ENCODE measurements around the gene CLCF1.

The CLCF1 gene

DNA sequence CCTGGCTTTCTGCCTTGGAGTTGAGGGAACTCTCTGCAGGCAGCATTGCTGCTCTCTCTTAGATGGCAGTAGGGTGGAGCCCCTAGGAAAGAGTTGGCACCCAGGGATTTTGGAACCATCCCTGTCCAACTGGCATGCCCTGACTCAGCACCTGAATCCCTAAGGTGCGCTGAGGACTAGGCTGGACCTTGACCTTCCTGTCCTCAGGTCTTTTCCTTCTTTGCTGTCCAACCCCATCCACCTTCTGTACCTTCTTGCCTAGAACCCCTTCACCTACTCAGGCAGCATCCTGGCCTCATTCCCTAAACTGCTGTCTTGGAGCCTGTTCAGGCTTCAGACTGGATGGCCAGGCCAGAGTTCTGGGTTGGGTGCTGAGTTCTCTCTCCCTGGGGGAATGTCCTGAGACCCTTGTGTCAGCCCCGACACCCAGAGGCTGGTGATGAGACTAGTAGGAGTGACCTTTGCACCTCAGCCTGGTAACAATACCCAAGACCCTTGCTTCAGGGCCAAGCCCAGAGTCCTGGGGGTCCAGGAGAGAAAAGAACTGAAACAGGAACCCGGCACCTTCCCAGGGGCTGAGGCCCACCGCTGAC is 17.5 kb downstream of the CLCF1 start:
- no peak for DNase-seq

DNA sequence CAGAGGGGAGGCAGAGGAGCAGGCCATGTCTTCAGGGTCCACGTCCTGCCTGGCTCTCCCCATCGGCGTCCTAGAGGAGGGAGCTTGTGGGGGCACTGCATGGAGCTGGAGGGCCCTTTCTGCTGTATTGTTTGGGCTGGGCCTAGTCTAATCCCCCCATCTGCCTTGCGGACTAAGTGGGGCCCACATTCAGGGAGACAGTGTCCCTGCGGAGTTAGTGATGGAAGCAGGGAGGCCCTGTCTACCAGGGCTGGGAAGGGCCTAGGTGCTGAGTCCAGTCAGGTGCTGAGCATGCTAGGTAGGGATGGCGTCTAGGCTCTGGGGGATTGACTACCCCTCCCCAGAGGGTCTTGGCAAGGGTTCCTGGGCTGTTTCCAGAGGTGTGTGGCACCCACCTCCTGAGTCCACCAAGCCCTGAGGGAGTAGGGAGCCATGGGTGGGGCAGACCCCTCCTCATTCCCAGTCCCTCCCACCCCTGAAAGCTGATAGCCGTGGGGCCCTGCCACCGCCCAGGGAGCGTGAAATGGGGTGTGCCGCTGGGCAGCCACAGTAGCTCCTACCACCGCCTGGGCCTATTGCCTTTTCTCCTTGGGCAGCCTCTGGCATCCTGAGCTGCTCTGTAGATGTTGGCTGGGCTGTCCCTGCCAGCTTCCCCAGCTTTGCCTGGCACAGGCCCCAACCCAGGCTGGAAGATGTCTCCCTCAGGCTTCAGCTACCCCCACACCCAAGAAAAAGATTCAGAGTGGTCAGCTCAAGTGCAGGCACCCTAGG is 18.2 kb downstream of the CLCF1 start:
- DNase-seq, result no peak

DNA sequence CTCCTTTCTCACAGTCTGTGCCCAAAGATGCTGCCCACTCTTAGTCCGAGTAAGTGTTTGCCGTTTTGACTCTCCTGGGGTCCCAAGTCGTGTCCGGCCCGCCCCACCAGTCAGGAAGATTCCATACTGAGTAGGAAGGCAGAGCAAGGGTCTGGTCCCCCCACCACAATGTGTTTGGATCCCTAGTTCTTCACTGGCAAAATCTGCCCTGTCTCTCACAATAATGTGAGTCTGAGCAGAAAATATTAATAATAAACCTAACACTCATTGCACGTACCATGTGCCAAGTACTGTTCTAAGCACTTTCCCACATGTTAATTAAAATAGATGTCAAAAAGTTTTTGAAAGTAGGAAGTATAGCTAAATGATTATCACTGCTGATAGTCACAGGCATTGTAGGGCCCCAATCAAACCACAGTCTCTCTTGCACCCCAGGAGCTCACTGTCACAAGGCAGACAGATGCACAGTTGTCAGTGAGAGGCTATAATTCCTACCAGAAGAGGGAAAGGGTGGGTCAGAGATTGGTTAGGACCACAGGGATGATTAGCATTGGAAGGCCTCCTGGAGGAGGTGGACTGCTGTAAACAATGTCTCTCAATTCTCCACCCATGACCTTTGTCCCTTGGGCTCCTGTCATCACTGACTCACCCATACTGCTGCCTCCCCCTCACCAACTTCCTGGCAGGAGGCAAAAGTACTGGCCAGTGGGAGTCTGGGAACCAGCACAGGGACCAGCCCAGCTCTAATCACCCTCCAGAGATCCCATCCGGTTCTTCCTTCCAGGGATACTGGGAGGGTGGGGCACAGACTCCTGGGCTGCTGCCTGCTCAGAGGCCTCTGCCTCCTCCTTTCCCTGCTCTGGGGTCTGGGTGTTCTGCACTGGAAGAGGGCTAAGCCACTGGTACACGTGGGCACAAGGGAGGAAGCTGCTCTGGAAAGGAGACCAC is 19.0 kb downstream of the CLCF1 start:
- no peak for DNase-seq

DNA sequence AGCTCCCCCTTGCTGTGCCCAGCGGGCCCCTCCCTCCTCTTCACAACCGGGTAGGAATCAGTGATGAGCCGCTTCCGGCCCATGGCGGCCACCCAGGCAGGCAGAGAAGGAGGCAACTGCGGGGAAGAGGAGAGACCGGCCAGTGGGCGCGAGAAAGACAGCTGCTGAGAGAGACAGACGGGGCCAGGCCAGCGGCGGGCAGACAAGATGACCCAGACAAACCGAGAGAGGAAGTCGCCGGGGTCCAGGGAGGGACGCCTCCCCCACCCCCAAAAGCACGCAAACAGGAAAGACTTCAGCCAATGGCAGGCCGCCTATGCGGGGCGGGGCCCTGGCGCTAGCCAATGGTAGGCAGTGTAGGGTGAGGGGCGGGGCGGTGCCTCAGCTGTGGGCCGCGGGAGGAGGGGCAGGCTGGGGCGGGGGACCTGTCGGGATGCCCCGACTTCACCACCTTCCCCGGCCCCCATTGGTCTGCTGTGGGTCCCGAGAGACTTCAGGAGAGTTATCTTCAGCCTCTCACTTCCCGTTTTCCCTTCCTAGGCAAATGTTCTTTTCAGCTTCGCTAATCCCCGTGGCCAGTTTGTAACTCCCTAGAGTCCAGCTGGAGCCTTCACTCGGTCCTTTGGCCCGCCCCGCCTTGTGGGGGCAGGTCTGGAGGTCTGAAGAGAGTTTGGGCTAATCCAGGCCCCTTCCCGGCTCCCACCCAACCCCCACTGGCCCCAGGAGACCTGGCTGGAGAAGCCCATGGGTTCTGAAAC is 19.9 kb downstream of the CLCF1 start, which contains the start of gene POLD4:
POLD4 (minus strand) TSS at position 230 of the 758 bp plus-strand sequence; CDS start at position 83, 147 bp downstream.
- peak; percentile 92 for DNase-seq

GRCh38 chr11:67352546-67353316 is 20.7 kb downstream of the CLCF1 start:
- DNase-seq, result no peak

- peak; percentile 53 for DNase-seq
Measured at GRCh38 chr11:67351275-67352005, 22.0 kb downstream of the CLCF1 start.

GRCh38 chr11:67349928-67350465 is 23.4 kb downstream of the CLCF1 start:
- no peak for DNase-seq

DNA sequence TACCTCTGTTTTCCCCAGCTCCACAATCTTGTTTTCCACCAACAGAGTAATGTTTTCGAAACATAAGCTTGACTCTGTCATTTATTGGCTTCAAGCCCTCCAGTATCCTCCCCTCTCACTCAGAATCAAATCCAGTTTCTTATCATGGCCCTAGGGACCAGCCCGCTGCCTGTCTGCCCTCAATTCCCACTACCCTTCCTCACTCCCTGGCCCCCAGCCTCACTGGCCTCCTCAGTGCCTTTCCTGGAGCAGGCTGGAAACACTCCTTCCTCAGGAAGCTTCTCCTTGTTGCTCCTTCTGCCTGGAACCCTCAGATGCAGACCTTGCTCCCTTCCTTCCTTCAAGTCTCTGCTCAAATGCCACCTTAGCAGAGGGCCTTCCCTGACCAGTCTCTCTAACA is 23.9 kb downstream of the CLCF1 start:
- DNase-seq, result no peak

- DNase-seq, result no peak
Measured at GRCh38 chr11:67349036-67349435, 24.4 kb downstream of the CLCF1 start.

- no peak for DNase-seq
Measured at GRCh38 chr11:67347964-67348749, 25.2 kb downstream of the CLCF1 start.

DNA sequence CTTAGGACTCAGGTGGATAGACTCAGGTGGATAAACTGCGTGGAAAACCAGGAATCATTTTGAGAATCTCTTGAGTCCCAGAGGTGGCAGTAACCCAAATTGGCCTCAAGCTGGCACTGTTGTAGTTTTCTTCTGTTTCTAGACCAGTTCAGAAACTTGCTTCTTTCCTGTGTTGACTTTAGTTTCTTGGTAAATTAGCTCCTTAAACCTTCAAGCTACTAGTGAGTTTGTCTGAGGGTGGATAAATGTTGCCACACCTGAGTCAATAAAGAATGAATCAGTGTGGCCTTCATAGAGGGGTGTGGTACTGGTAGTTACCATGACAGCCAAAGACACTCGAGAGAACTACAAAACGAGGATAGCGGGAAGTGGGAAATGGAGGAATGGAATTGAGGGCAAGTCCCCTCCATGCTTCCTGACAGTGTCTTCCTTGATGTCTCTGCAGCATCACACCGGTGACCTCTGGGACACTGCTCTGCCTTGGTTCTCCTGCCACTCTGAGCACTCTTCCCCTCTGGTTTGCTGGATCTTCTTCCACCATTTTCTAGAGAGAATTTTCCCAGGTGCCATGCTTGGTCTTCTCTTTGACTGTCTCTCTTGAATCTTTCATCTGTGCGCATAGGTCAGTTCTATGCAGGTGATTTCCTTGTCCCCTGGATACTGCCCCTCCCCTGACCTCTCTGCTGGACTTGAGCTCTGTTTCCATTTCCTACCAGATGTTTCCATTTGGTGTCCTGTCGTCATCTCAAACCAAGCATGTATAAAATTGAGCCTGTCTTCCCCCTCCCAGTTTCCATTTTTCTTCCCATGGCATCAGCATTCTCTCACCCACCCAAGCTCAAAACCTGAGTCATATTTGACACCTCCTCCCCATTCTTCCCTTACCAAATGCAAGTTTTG is 27.2 kb downstream of the CLCF1 start:
- no peak for DNase-seq

DNA sequence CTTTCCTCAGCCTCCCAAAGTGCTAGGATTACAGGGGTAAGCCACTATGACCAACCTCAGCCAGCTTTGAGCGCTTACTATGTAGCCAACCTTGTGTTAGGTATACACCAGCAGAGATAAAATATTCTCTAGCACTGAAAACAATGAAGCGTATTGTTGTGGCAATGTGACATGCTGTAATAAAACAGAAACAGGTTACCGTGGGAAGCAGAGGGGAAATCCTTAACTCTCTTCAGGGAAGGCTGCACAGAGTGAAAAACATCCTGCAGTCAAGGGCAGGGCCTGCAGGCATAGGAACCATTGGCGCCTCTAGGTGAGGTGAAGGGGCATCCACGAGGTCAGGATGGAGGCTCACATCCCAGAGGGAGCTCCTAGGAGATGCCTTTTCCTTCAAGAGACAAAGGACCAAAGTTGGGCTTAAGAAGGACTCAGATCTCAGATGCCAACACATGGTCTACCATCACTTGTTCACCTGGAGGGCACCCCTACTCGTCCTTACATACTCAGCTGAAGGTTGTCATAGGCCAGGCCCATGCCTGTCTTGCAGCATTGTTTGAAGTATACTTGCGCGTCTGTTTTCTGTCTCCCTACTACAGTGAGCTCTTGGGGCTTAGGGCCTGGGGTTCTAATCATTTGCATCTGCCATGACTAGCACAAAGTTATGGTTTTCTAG is 28.0 kb downstream of the CLCF1 start:
- no peak for DNase-seq

GRCh38 chr11:67344264-67344663 is 29.1 kb downstream of the CLCF1 start:
- no peak for DNase-seq

DNA sequence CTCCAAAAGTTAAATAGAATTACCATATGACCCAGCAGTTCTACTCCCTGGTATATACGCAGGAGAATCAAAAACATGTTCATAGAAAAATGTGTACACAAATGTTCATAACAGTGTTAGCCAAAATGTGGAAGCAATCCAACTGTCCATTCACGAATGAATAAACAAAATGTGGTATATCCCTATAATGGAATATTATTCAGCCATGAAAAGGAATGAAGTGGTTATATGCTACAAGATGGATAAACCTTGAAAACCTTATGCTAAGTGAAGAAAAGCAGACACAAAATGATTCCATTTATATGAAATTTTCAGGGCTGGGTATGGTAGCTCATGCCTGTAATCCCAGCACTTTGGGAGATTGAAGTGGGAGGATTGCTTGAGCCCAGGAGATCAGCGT is 36.1 kb downstream of the CLCF1 start:
- DNase-seq, result no peak

GRCh38 chr11:67332081-67332691 is 41.2 kb downstream of the CLCF1 start:
- DNase-seq, result no peak

DNA sequence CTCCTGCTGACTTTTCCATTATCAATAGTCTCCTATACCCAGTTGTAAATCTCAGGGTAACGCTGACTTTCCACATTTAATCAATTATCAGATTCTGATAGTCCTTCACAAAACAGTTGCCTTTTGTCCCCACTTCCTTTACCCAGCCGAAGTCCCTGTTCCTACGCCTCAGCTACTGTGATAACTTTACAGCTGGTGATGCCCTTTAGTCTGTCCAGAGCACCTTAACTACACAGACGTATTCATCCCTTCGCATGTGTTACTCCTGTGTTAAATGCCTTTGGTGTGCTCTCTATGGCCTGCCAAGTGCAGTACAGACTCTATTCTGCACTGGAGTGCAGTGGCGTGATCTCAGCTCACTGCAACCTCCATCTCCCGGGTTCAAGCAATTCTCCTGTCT is 49.9 kb downstream of the CLCF1 start:
- no peak for DNase-seq

- no peak for DNase-seq
Measured at GRCh38 chr11:67322049-67322448, 51.3 kb downstream of the CLCF1 start.

Measured in activated CD4-positive, alpha-beta T cell treated with anti-CD3 and anti-CD28 coated beads for 1 hour (primary cell).